Neural crest cell (in vitro differentiated cells): ENCODE data around the gene OTULIN. TPM values are rescaled to one million over a fixed set of nuclear protein-coding genes. Genes with fewer than 3 reads are reported as not detected.

ENCODE experiments used
- DNase-seq: peaks from one replicate; pipeline ENCODE4 v3.0.0; 2021; ENCODE audit warnings: low read depth, mixed read lengths, low spot score
- H3K27ac Mint-ChIP-seq: one replicate; pipeline ENCODE4 v1.8.0; 2021; ENCODE audit warnings: mild to moderate bottlenecking, mixed read lengths; ENCODE audit not compliant: unreplicated experiment
- H3K27me3 Mint-ChIP-seq: 2 replicates; pipeline ENCODE4 v1.8.0; 2021; ENCODE audit warnings: low read depth, mild to moderate bottlenecking, mixed read lengths
- H3K36me3 Mint-ChIP-seq: 2 replicates; pipeline ENCODE4 v1.8.0; 2021; ENCODE audit warnings: low read depth, mild to moderate bottlenecking, mixed read lengths
- H3K4me1 Mint-ChIP-seq: 2 replicates; pipeline ENCODE4 v1.8.0; 2021; ENCODE audit warnings: mixed read lengths
- H3K4me3 Mint-ChIP-seq: one replicate; pipeline ENCODE4 v1.8.0; 2021; ENCODE audit warnings: mild to moderate bottlenecking, mixed read lengths
- H3K9me3 Mint-ChIP-seq: 2 replicates; pipeline ENCODE4 v1.8.0; 2021; ENCODE audit warnings: mixed read lengths
- CTCF ChIP-seq: fragments of 200-600 bp; sonication (generic); conservative IDR thresholded peaks from 2 replicates; pipeline ENCODE4 v1.5.0; 2021; ENCODE audit warnings: antibody characterized with exemption, mild to moderate bottlenecking
- total RNA-seq: library from RNA; stranded (reverse); gene quantifications from 2 replicates; pipeline ENCODE4 v1.2.1, GENCODE V29; 2021

Gene OTULIN
- total RNA-seq, 1 donor from 2014 or later, result 33.7 TPM

- peak; percentile 14 for DNase-seq
- H3K9me3 Mint-ChIP-seq, result no peaks in the 10 kb centered on the region
- peaks cover 20% of the 10 kb centered on the region for H3K36me3 Mint-ChIP-seq
- no peak overlapping the region for H3K4me3 Mint-ChIP-seq
- H3K27ac Mint-ChIP-seq, result no peak overlapping the region
- peak; percentile 77 for TF ChIP-seq CTCF
- H3K27me3 Mint-ChIP-seq, result no peaks in the 10 kb centered on the region
- H3K4me1 Mint-ChIP-seq, result peaks cover 9% of the 10 kb centered on the region
These were observed 21.2 kb downstream of the OTULIN start for GRCh38 chr5:14685757-14686156.

GRCh38 chr5:14686517-14686916 lies 22.0 kb downstream of the OTULIN start:
- Mint-ChIP-seq H3K27me3 (no peaks in the 10 kb centered on the region), H3K36me3 (peaks cover 26% of the 10 kb centered on the region), H3K9me3 (no peaks in the 10 kb centered on the region), H3K4me3 (no peak overlapping the region), H3K4me1 (peaks cover 9% of the 10 kb centered on the region), H3K27ac (no peak overlapping the region)
- no peak for TF ChIP-seq CTCF
- DNase-seq, result no peak

- Mint-ChIP-seq H3K4me3 (no peak overlapping the region), H3K27ac (no peak overlapping the region), H3K36me3 (peaks cover 27% of the 10 kb centered on the region), H3K4me1 (peaks cover 9% of the 10 kb centered on the region), H3K9me3 (no peaks in the 10 kb centered on the region), H3K27me3 (no peaks in the 10 kb centered on the region)
- TF ChIP-seq CTCF, result peak; percentile 14
- no peak for DNase-seq
These were observed 22.6 kb downstream of the OTULIN start for GRCh38 chr5:14687023-14687665.

GRCh38 chr5:14693070-14693469 lies 28.6 kb downstream of the OTULIN start:
- Mint-ChIP-seq H3K27ac (no peak overlapping the region), H3K27me3 (no peaks in the 10 kb centered on the region), H3K4me3 (no peak overlapping the region), H3K4me1 (no peaks in the 10 kb centered on the region), H3K9me3 (no peaks in the 10 kb centered on the region), H3K36me3 (peaks cover 52% of the 10 kb centered on the region)
- DNase-seq, result no peak
- TF ChIP-seq CTCF, result no peak

- DNase-seq, result no peak
- H3K36me3 Mint-ChIP-seq, result peaks cover 47% of the 10 kb centered on the region
- H3K27ac Mint-ChIP-seq, result no peak overlapping the region
- no peaks in the 10 kb centered on the region for H3K9me3 Mint-ChIP-seq
- H3K27me3 Mint-ChIP-seq, result no peaks in the 10 kb centered on the region
- no peak overlapping the region for H3K4me3 Mint-ChIP-seq
- TF ChIP-seq CTCF, result no peak
- no peaks in the 10 kb centered on the region for H3K4me1 Mint-ChIP-seq
These were observed 30.6 kb downstream of the OTULIN start for GRCh38 chr5:14695152-14695551.
